GM19397 (cell line): Measurements from ENCODE around the gene SV2C.
"Not testable (repeated sequence)": the region's sequence is repeated elsewhere in the genome, so short reads cannot be mapped to it uniquely, and the experiment has no call there.

Experiments used
- ATAC-seq: cut with Tn5 transposase; IDR thresholded peaks from one replicate; pipeline ENCODE4 v1.9.1; 2021; ENCODE audit warnings: mild to moderate bottlenecking, moderate library complexity; ENCODE audit not compliant: unreplicated experiment

Gene SV2C

DNA sequence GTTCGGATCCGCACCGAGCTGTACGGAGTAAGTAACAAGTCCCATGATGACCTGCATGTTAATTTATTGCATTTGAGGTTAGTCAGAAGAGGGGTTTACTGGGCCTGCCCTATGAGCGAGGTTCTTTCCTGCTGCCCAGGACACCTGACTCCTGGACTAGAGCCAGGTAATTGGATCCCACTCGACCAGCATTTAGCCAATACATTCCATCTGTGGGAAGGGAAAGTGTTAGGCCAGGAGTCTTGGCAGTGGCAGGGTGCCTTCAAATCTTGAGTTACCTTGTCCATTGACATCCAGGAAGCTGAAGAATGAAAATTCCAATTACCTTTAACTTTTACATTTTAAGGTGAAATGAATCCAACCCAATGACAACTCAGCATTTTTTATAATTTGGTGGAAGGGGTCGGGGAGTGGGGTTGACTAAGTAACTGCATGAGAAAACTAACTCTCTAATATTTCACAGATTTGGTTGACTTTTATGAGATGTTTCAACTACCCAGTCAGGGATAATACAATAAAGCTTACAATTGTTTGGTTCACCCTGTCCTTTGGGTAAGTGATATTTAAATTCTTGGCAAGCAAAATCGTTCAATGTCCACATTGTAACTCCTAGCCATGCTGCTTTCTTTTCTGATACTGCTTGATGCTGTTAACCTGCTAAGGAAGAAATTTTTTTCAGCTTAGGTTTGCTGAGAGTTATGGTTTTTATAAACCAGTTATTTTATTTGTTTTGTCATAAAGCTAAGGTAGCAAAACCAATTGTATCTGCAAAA lies 208.3 kb downstream of the SV2C start:
- no peak for ATAC-seq

GRCh38 chr5:76292620-76293322 lies 209.6 kb downstream of the SV2C start:
- ATAC-seq: peak; percentile 65

- ATAC-seq: no peak
These were observed 211.4 kb downstream of the SV2C start for GRCh38 chr5:76294573-76294972.

- ATAC-seq: no peak
These were observed 215.7 kb downstream of the SV2C start for GRCh38 chr5:76298852-76299251.

- ATAC-seq: no peak
These were observed 216.4 kb downstream of the SV2C start for GRCh38 chr5:76299592-76299991.

- ATAC-seq: not testable (repeated sequence)
These were observed 218.7 kb downstream of the SV2C start for GRCh38 chr5:76301932-76302331.

DNA sequence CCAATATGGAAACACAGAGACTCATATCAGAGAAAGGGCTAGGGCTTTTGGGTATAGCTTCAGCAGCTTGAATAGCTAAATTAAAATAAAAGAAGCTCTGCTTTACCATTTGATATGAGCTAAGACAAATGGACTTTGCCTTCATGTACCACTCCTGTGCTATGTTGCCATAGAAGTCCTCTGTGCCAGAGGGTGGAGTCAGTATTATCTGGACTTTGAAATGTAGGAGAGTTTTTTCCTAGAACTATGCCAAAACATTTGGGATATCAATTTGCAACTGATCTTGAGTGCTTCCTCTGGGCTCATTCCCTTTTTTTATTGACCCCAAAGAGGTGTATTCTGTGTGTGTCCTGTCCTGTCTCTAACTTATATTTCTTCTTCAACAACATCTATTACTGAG lies 219.5 kb downstream of the SV2C start:
- ATAC-seq: not testable (repeated sequence)

GRCh38 chr5:76303921-76304320 lies 220.7 kb downstream of the SV2C start:
- peak; percentile 72 for ATAC-seq

DNA sequence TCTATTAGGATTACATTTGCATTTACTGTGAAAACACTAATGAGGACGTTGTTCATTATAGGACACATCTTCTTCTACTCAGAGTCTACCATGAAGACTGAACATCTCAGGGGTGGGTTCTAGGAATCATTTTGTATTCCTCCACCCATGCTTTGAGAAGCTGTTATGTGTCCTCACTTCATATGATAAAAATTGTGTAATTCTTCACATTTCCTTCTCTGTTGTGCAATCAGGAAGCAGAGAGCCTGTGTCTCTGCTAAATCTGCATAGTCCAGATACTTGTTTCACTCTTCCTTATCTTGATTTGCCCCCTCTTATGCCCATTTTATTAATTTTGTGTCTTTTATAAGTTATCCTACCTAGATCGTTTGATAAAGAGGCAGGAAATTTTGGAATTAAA lies 222.1 kb downstream of the SV2C start:
- no peak for ATAC-seq

GRCh38 chr5:76305775-76306174 lies 222.6 kb downstream of the SV2C start:
- no peak for ATAC-seq

- no peak for ATAC-seq
These were observed 227.0 kb downstream of the SV2C start for GRCh38 chr5:76310208-76310607.

DNA sequence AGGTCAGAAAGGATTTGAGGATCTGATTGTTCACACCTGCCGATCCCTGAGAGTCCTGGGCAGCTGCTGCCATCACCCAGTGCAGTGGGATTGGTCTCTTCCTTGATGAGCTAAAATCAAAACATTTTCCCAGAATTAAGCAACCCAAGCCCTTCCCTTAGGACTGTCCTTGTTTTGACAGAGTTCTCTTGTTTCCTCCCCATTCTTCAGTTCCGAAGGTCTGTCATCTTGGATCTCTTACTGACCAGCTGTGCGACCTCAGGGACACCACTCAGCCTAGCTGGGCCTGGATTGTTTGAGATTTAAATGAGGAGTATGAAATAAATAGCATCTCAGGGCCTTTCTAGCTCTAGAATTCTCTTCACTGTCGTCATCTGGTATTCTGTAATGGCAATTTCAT lies 229.6 kb downstream of the SV2C start:
- no peak for ATAC-seq

DNA sequence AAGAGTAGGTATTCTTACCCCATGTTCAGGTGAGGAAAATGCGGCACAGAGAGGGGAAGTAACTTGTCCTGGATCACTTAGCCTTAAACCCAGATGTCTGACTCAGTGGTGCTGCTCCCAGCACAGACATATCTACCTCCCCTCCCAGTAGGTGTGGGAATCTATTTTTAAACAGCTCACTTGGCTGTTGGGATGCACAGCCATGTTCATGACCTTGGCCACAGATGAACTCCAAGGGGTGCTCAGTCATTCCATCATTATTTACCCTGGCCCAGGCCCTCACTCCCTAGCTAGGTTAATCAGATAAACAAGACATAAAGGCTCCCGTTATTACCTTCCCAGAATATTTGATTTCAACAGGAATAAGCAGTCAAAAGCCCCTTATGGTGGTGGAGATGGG lies 231.5 kb downstream of the SV2C start:
- no peak for ATAC-seq

- no peak for ATAC-seq
These were observed 236.5 kb downstream of the SV2C start for GRCh38 chr5:76319673-76320072.

DNA sequence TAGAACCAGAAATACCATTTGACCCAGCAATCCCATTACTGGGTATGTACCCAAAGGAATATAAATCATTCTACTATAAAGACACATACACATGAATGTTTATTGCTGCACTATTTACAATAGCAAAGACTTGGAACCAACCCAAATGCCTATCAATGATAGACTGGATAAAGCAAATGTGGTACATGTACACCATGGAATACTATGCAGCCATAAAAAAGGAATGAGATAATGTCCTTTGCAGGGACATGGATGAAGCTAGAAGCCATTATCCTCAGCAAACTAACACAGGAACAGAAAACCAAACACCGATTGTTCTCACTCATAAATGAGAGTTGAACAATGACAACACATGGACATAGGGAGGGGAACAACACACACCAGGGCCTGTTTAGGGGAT lies 240.3 kb downstream of the SV2C start:
- not testable (repeated sequence) for ATAC-seq

DNA sequence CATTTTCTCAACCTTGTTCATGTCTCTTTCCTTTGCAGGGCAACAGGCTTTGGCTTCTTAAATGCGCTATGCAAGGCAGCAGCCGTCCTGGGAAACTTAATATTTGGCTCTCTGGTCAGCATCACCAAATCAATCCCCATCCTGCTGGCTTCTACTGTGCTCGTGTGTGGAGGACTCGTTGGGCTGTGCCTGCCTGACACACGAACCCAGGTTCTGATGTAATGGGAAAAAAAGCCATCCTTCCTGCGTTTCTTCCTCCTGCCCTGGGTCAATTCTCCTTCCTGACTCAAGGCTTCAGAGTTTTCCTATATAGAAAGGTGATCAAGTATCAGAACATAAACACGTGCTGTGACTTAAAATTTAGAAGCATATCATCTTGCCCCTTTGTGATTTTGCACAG lies 242.1 kb downstream of the SV2C start:
- ATAC-seq: no peak

DNA sequence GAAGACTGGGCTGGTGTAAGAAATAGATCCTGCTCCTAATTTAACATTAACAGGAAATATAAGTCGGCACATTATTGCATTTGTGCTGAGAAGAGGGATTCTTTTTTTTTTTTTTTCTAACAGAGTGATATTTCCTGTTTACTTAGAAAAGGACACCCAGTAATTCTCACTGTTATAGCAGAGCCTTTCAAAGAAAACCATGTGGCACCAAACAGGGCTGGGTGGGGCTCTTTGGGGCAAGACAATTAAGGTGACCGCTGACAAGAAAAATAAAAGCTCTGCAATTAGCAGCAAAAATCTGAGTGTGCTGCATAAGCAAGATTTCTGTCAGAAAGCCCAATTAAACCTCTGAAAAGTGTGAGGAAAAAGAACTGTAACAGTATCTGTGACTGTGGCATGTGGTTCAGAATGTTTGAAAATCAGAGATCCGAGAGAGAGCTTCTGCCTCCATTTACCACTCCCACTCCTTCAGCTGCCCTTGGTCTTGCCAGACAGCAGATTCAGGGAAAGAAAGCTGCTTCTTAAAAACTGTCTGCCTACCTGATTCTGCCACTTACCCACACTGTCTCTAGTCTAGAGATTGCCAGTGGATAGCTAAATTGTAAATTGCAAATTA lies 242.8 kb downstream of the SV2C start:
- ATAC-seq: no peak

GRCh38 chr5:76326577-76327302 lies 243.6 kb downstream of the SV2C start:
- ATAC-seq: no peak

GRCh38 chr5:76329346-76329745 lies 246.2 kb downstream of the SV2C start:
- ATAC-seq: no peak

GRCh38 chr5:76331126-76331525 lies 247.9 kb downstream of the SV2C start:
- no peak for ATAC-seq

DNA sequence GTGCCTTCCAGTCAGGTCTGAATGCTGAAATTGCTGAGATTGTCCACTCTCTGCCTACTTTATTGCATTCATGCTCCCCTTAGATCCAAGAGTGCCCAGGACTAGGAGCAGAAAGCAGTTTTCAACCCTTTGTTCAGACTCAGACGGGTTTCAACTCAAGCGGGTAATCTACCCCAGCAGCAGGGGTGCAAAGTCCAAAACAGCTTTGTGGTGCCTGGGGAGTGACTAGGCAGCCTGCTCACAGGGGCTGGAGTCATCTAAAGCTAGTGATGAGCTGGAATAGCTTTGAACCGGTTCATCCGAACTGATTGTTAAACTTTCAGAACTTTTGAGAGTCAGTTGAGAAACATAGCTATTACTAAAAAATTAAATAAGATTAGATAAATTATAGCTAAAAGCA lies 248.9 kb downstream of the SV2C start:
- no peak for ATAC-seq
